IMR-90 (cell line): ENCODE measurements around the gene ADH5. TPM values are rescaled to one million over a fixed set of nuclear protein-coding genes. Genes with fewer than 3 reads are reported as not detected.

Experiments used
- ATAC-seq: fragments of 200-7000 bp; cut with Tn5 transposase; 2 replicates; pipeline ENCODE4 v1.9.1; 2020; ENCODE audit warnings: low read depth, mild to moderate bottlenecking, moderate library complexity
- BruUV-seq: library from RNA; stranded (reverse); fragments of 400-500 nt; replicated peaks from 2 replicates; lab custom pipeline; 2021; lab: Mats Ljungman, UMichigan
- CTCF ChIA-PET: fragments of 300-600 bp; formaldehyde crosslinking; extraction: SDS; loops from one replicate; lab custom pipeline; 2021; ENCODE audit warnings: antibody characterized with exemption; lab: Yijun Ruan, JAX
- POLR2A ChIA-PET: fragments of 300-600 bp; sonication (Branson Sonifier 250); formaldehyde crosslinking; loops from one replicate; lab custom pipeline; 2022; ENCODE audit warnings: antibody characterized with exemption; ENCODE audit not compliant: unreplicated experiment; lab: Charles Lee
- DNase-seq: peaks from one replicate; pipeline ENCODE4 v3.0.0; 2013
- H2AFZ ChIP-seq: replicated peaks from 2 replicates; pipeline ENCODE3; 2013; ENCODE audit warnings: low read length, mild to moderate bottlenecking; ENCODE audit not compliant: poor library complexity
- H2AK5ac ChIP-seq: 2 replicates; pipeline ENCODE4 v1.6.1; 2013; ENCODE audit warnings: low read depth, low read length, inconsistent platforms
- H2AK9ac ChIP-seq: replicated peaks from 2 replicates; pipeline ENCODE3; 2013; ENCODE audit warnings: mild to moderate bottlenecking, low read depth, low read length, moderate library complexity; ENCODE audit not compliant: poor library complexity
- H2BK120ac ChIP-seq: 2 replicates; pipeline ENCODE4 v1.6.1; 2013; ENCODE audit warnings: low read depth, low read length, inconsistent platforms
- H2BK15ac ChIP-seq: 3 replicates; pipeline ENCODE4 v1.6.1; 2013; ENCODE audit warnings: low read depth, low read length, inconsistent platforms
- H2BK20ac ChIP-seq: 2 replicates; pipeline ENCODE4 v1.6.1; 2013; ENCODE audit warnings: low read depth, mild to moderate bottlenecking, inconsistent platforms, low read length, moderate library complexity
- H2BK5ac ChIP-seq: 2 replicates; pipeline ENCODE4 v1.6.1; 2013; ENCODE audit warnings: mild to moderate bottlenecking, low read depth, low read length, inconsistent platforms; ENCODE audit not compliant: poor library complexity, severe bottlenecking
- H3K14ac ChIP-seq: replicated peaks from 2 replicates; pipeline ENCODE4 v1.6.1; 2013; ENCODE audit warnings: low read depth, low read length, inconsistent platforms
- H3K18ac ChIP-seq: 2 replicates; pipeline ENCODE4 v1.6.1; 2013; ENCODE audit warnings: low read depth, low read length, control low read depth
- H3K23ac ChIP-seq: 2 replicates; pipeline ENCODE4 v1.6.1; 2013; ENCODE audit warnings: low read depth, low read length, inconsistent platforms
- H3K27ac ChIP-seq: 2 replicates; pipeline ENCODE4 v1.5.1; 2013; ENCODE audit warnings: mild to moderate bottlenecking, control low read depth, low read length; ENCODE audit not compliant: insufficient read depth
- H3K27me3 ChIP-seq: 2 replicates; pipeline ENCODE4 v1.6.1; 2013; ENCODE audit warnings: low read length; ENCODE audit not compliant: control insufficient read depth, insufficient read depth
- H3K36me3 ChIP-seq: 2 replicates; pipeline ENCODE4 v1.6.1; 2013; ENCODE audit warnings: low read length, mixed read lengths; ENCODE audit not compliant: control insufficient read depth, insufficient read depth
- H3K4ac ChIP-seq: 2 replicates; pipeline ENCODE4 v1.6.1; 2013; ENCODE audit warnings: low read depth, low read length, inconsistent platforms
- H3K4me1 ChIP-seq: 2 replicates; pipeline ENCODE4 v1.6.1; 2013; ENCODE audit warnings: low read length, mixed read lengths; ENCODE audit not compliant: control insufficient read depth, insufficient read depth
- H3K4me2 ChIP-seq: 2 replicates; pipeline ENCODE4 v1.6.1; 2013; ENCODE audit warnings: low read depth, mild to moderate bottlenecking, control low read depth, low read length, moderate library complexity
- H3K4me3 ChIP-seq: 2 replicates; pipeline ENCODE4 v1.5.1; 2013; ENCODE audit warnings: low read depth, mild to moderate bottlenecking, control low read depth, low read length, moderate library complexity; ENCODE audit not compliant: insufficient read depth
- H3K56ac ChIP-seq: 2 replicates; pipeline ENCODE4 v1.6.1; 2013; ENCODE audit warnings: low read length, inconsistent platforms; ENCODE audit not compliant: insufficient read depth; ENCODE audit errors: extremely low read depth
- H3K79me1 ChIP-seq, 2 experiments: 2 replicates each; pipeline ENCODE4 v1.6.1; 2013; ENCODE audit warnings: low read length in 2 of 2, inconsistent platforms in 1 of 2, low read depth in 1 of 2
- H3K9ac ChIP-seq: 2 replicates; pipeline ENCODE4 v1.6.1; 2013; ENCODE audit warnings: low read depth, low read length, control low read depth
- H3K9me1 ChIP-seq: 2 replicates; pipeline ENCODE4 v1.6.1; 2013; ENCODE audit warnings: low read length, inconsistent platforms; ENCODE audit not compliant: insufficient read depth
- H3K9me3 ChIP-seq: 2 replicates; pipeline ENCODE4 v1.6.1; 2013; ENCODE audit warnings: low read length; ENCODE audit not compliant: control insufficient read depth, insufficient read depth
- H4K20me1 ChIP-seq: 2 replicates; pipeline ENCODE4 v1.6.1; 2013; ENCODE audit warnings: low read length, inconsistent platforms; ENCODE audit not compliant: insufficient read depth
- H4K5ac ChIP-seq: 2 replicates; pipeline ENCODE4 v1.6.1; 2013; ENCODE audit warnings: mild to moderate bottlenecking, low read depth, low read length, control low read depth
- H4K8ac ChIP-seq, 2 experiments: 2 replicates each; pipeline ENCODE4 v1.6.1; 2013; ENCODE audit warnings: low read depth in 2 of 2, low read length in 2 of 2, control low read depth in 1 of 2, inconsistent platforms in 1 of 2
- H4K91ac ChIP-seq: 2 replicates; pipeline ENCODE4 v1.6.1; 2013; ENCODE audit warnings: low read depth, low read length, inconsistent platforms; ENCODE audit not compliant: insufficient read depth
- BHLHE40 ChIP-seq: fragments of 150-350 bp; IDR thresholded peaks from 2 replicates; pipeline ENCODE4 v1.6.1; 2016; ENCODE audit warnings: mild to moderate bottlenecking, low read depth, low read length
- CEBPB ChIP-seq: IDR thresholded peaks from 2 replicates; pipeline ENCODE4 v1.6.1; 2012; ENCODE audit warnings: low read depth, low read length, improper control_type of control experiment
- CHD1 ChIP-seq: IDR thresholded peaks from 2 replicates; pipeline ENCODE4 v1.6.1; 2012; ENCODE audit warnings: low read depth, low read length, improper control_type of control experiment
- CTCF ChIP-seq: conservative IDR thresholded peaks from 2 replicates; pipeline ENCODE4 v1.5.1; 2012; ENCODE audit warnings: mild to moderate bottlenecking, low read depth, low read length, improper control_type of control experiment
- ELK1 ChIP-seq: fragments of 150-350 bp; IDR thresholded peaks from 2 replicates; pipeline ENCODE4 v1.6.1; 2016; ENCODE audit warnings: low read depth, mild to moderate bottlenecking, low read length, moderate library complexity, borderline replicate concordance
- FOS ChIP-seq: fragments of 150-350 bp; IDR thresholded peaks from 2 replicates; pipeline ENCODE4 v1.6.1; 2016; ENCODE audit warnings: low read depth, low read length
- MAFK ChIP-seq: IDR thresholded peaks from 2 replicates; pipeline ENCODE4 v1.6.1; 2012; ENCODE audit warnings: low read depth, low read length, improper control_type of control experiment
- MAZ ChIP-seq: IDR thresholded peaks from 2 replicates; pipeline ENCODE4 v1.6.1; 2012; ENCODE audit warnings: low read depth, mild to moderate bottlenecking, low read length, improper control_type of control experiment, moderate library complexity, borderline replicate concordance
- MXI1 ChIP-seq: IDR thresholded peaks from 2 replicates; pipeline ENCODE4 v1.6.1; 2012; ENCODE audit warnings: low read depth, mild to moderate bottlenecking, low read length, moderate library complexity, borderline replicate concordance
- NFE2L2 ChIP-seq: fragments of 150-350 bp; IDR thresholded peaks from 2 replicates; pipeline ENCODE4 v1.6.1; 2016; ENCODE audit warnings: low read depth, mild to moderate bottlenecking, low read length
- POLR2A ChIP-seq: IDR thresholded peaks from 2 replicates; pipeline ENCODE4 v1.6.1; 2012; ENCODE audit warnings: mild to moderate bottlenecking, low read depth, low read length
- RCOR1 ChIP-seq: IDR thresholded peaks from 2 replicates; pipeline ENCODE4 v1.6.1; 2012; ENCODE audit warnings: mild to moderate bottlenecking, low read length, improper control_type of control experiment; ENCODE audit not compliant: insufficient replicate concordance
- RFX5 ChIP-seq: IDR thresholded peaks from 2 replicates; pipeline ENCODE4 v1.8.0; 2012; ENCODE audit warnings: low read depth, mild to moderate bottlenecking, low read length, moderate library complexity
- SMC3 ChIP-seq: fragments of 150-350 bp; IDR thresholded peaks from 2 replicates; pipeline ENCODE4 v1.6.1; 2016; ENCODE audit warnings: low read depth, mild to moderate bottlenecking, antibody characterized with exemption, low read length, moderate library complexity
- whole genome bisulfite sequencing, 2 experiments: methylation state at CpG; one replicate each; pipeline versions ENCODE4 v1.1.5 to v1.1.7; 2013; ENCODE audit warnings: missing lambda C conversion rate in 2 of 2; ENCODE audit not compliant: insufficient read length in 1 of 2; ENCODE audit errors: extremely low coverage in 2 of 2; 5-methylcytosine and 5-hydroxymethylcytosine counted together
- dilution Hi-C: fragments of 300-500 bp; cut with HindIII; formaldehyde crosslinking; loops from one replicate; pipeline ENCODE4 v1.14.3; 2018; ENCODE audit warnings: low sequenced_read_pairs; ENCODE audit not compliant: unreplicated experiment
- in situ Hi-C: fragments of 300-500 bp; cut with MboI; formaldehyde crosslinking; loops from 3 replicates; pipeline ENCODE4 v1.14.3; 2019; ENCODE audit warnings: low sequenced_read_pairs, inconsistent platforms, mixed read lengths
- intact Hi-C: fragments of 100-400 bp; cut with micrococcal nuclease; formaldehyde crosslinking; loops from 2 replicates; pipeline ENCODE4 v1.10.0; 2022
- polyA plus RNA-seq, 3 experiments: library from polyadenylated mRNA; depleted of rRNA; stranded (reverse); fragments of >200 nt; gene quantifications; 2 replicates each; pipeline ENCODE4 v1.2.3, GENCODE V29; 2012; ENCODE audit warnings: low replicate concordance in 1 of 3
- total RNA-seq: library from RNA; depleted of rRNA; stranded (reverse); fragments of >200 nt; gene quantifications from 2 replicates; pipeline ENCODE4 v1.2.3, GENCODE V29; 2012
- TF ChIP-seq, protein P1 (sequence below): fragments of 150-350 bp; IDR thresholded peaks from 2 replicates; pipeline ENCODE4 v1.6.1; 2017; ENCODE audit warnings: mild to moderate bottlenecking, antibody characterized with exemption, low read length, low read depth

Gene ADH5
- total and polyA plus RNA-seq, 2 of the 4 experiments (the other 2 are of a cell fraction) = 140 to 178 TPM

- intact Hi-C loops = loop anchor here (10.0 kb wide), 1 partner anchor 603 kb away; no protein-coding TSS in a partner anchor
- no peak; the same call in 1 of the 2 replicates for ATAC-seq
- CTCF ChIA-PET = interaction anchor here (0.7 to 1.2 kb wide), 2 partner anchors 12 to 352 kb away, joined by 3 to 4 read pairs; no protein-coding TSS in a partner anchor
These were observed 21.0 kb downstream of the ADH5 start for GRCh38 chr4:99067617-99068016.

More at GRCh38 chr4:99067617-99068016, 21.0 kb downstream of the ADH5 start:
- no peak overlapping the region for H3K23ac ChIP-seq
- H4K8ac ChIP-seq = no peak overlapping the region
- H2BK20ac ChIP-seq = no peak overlapping the region
- H2AK5ac ChIP-seq = no peak overlapping the region
- H3K14ac ChIP-seq = no peak overlapping the region
- POLR2A ChIA-PET = no interaction called here
- H3K18ac ChIP-seq = no peak overlapping the region
- no peak overlapping the region for H2AFZ ChIP-seq
- no peak overlapping the region for H2BK15ac ChIP-seq
- H3K4ac ChIP-seq = no peak overlapping the region
- no peak overlapping the region for H3K27ac ChIP-seq
- no peaks in the 10 kb centered on the region; the same call in 1 of the 2 replicates for H4K20me1 ChIP-seq
- no peak overlapping the region for H2BK120ac ChIP-seq
- no peak overlapping the region for H3K9ac ChIP-seq
- H3K4me1 ChIP-seq = no peaks in the 10 kb centered on the region
- no peak overlapping the region for H3K4me2 ChIP-seq
- H3K56ac ChIP-seq = no peak overlapping the region
- dilution Hi-C loops (no loop called here), in situ Hi-C loops (loop anchor here (25.0 kb wide), 1 partner anchor 605 kb away; no protein-coding TSS in a partner anchor)
- no peak overlapping the region for H3K4me3 ChIP-seq
- H4K91ac ChIP-seq = no peak overlapping the region
- no peak overlapping the region for H2AK9ac ChIP-seq
- no CpG with 5 or more reads among the region's 1 CpG for WGBS, 2 experiments
- no peak overlapping the region for H2BK5ac ChIP-seq
- H3K9me3 ChIP-seq = no peaks in the 10 kb centered on the region
- no peak for DNase-seq
- TF ChIP-seq RCOR1 = no peak
- no peak for TF ChIP-seq MXI1
- no peak for TF ChIP-seq NFE2L2
- no peak for TF ChIP-seq BHLHE40
- no peak for TF ChIP-seq SMC3
- TF ChIP-seq RFX5 = no peak
- TF ChIP-seq CTCF = no peak
- TF ChIP-seq MAFK = no peak
- TF ChIP-seq MAZ = no peak
- no peak for TF ChIP-seq FOS
- TF ChIP-seq, protein P1, sequence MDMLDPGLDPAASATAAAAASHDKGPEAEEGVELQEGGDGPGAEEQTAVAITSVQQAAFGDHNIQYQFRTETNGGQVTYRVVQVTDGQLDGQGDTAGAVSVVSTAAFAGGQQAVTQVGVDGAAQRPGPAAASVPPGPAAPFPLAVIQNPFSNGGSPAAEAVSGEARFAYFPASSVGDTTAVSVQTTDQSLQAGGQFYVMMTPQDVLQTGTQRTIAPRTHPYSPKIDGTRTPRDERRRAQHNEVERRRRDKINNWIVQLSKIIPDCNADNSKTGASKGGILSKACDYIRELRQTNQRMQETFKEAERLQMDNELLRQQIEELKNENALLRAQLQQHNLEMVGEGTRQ = no peak
- TF ChIP-seq CHD1 = no peak
- no peak for TF ChIP-seq ELK1
- TF ChIP-seq POLR2A = no peak
- TF ChIP-seq CEBPB = no peak
- BruUV-seq = no TSS peak
- H3K9me1 ChIP-seq = no peaks in the 10 kb centered on the region
- peaks cover 5% of the 10 kb centered on the region in 2 experiments; a peak in 3 of 4 replicates for H3K79me1 ChIP-seq
- H4K5ac ChIP-seq = no peak overlapping the region
- H3K27me3 ChIP-seq = no peaks in the 10 kb centered on the region
- peaks cover 22% of the 10 kb centered on the region for H3K36me3 ChIP-seq
